ENCODE measurements around the gene FEV. TPM values are rescaled to one million over a fixed set of nuclear protein-coding genes. Genes with fewer than 3 reads are reported as not detected.

The FEV gene
- total RNA-seq, 1 donor from 2014 or later = not detected

GRCh38 chr2:219001577-219002394 lies 16.8 kb upstream of the FEV start:
- no peaks in the 10 kb centered on the region for H3K36me3 ChIP-seq (ENCODE audit: control insufficient read depth in 3 of 3, insufficient read depth in 3 of 3, low read length in 3 of 3)
- H3K27me3 ChIP-seq (ENCODE audit: control insufficient read depth in 3 of 3, insufficient read depth in 3 of 3, low read length in 3 of 3) = peaks cover 64 to 71% (median 65%) of the 10 kb centered on the region in 3 donors
- no peak overlapping the region for H3K4me3 ChIP-seq (ENCODE audit: low read length in 3 of 3)
- H3K4me1 ChIP-seq (ENCODE audit: control insufficient read depth in 3 of 3, insufficient read depth in 3 of 3, low read length in 3 of 3) = peaks cover 6 to 12% (median 11%) of the 10 kb centered on the region in 3 donors
- H3K9ac ChIP-seq (ENCODE audit: low read depth in 1 of 3, low read length in 3 of 3) = no peak overlapping the region
- H3K9me3 ChIP-seq (ENCODE audit: control insufficient read depth in 3 of 3, low read length in 3 of 3) = no peaks in the 10 kb centered on the region
- H3K27ac ChIP-seq (ENCODE audit: low read depth, low read length) = no peak overlapping the region

GRCh38 chr2:219001100-219001576 lies 16.2 kb upstream of the FEV start:
- Histone ChIP-seq H3K9me3 (ENCODE audit: control insufficient read depth in 3 of 3, low read length in 3 of 3) (no peaks in the 10 kb centered on the region), H3K27me3 (ENCODE audit: control insufficient read depth in 3 of 3, insufficient read depth in 3 of 3, low read length in 3 of 3) (peaks cover 64 to 70% (median 68%) of the 10 kb centered on the region in 3 donors), H3K4me1 (ENCODE audit: control insufficient read depth in 3 of 3, insufficient read depth in 3 of 3, low read length in 3 of 3) (peaks cover 9 to 16% (median 14%) of the 10 kb centered on the region in 3 donors), H3K27ac (ENCODE audit: low read depth, low read length) (no peak overlapping the region), H3K9ac (ENCODE audit: low read depth in 1 of 3, low read length in 3 of 3) (no peak overlapping the region), H3K36me3 (ENCODE audit: control insufficient read depth in 3 of 3, insufficient read depth in 3 of 3, low read length in 3 of 3) (no peaks in the 10 kb centered on the region), H3K4me3 (ENCODE audit: low read length in 3 of 3) (no peak overlapping the region)

- Histone ChIP-seq H3K4me1 (ENCODE audit: control insufficient read depth in 3 of 3, insufficient read depth in 3 of 3, low read length in 3 of 3) (peaks cover 14 to 22% (median 19%) of the 10 kb centered on the region in 3 donors), H3K36me3 (ENCODE audit: control insufficient read depth in 3 of 3, insufficient read depth in 3 of 3, low read length in 3 of 3) (no peaks in the 10 kb centered on the region), H3K27me3 (ENCODE audit: control insufficient read depth in 3 of 3, insufficient read depth in 3 of 3, low read length in 3 of 3) (peaks cover 63 to 69% (median 67%) of the 10 kb centered on the region in 3 donors), H3K4me3 (ENCODE audit: low read length in 3 of 3) (no peak overlapping the region), H3K9ac (ENCODE audit: low read depth in 1 of 3, low read length in 3 of 3) (no peak overlapping the region), H3K9me3 (ENCODE audit: control insufficient read depth in 3 of 3, low read length in 3 of 3) (no peaks in the 10 kb centered on the region), H3K27ac (ENCODE audit: low read depth, low read length) (no peak overlapping the region)
Observed at GRCh38 chr2:219000569-219000960, 15.6 kb upstream of the FEV start.

GRCh38 chr2:218999881-219000568 lies 15.0 kb upstream of the FEV start:
- Histone ChIP-seq H3K9me3 (ENCODE audit: control insufficient read depth in 3 of 3, low read length in 3 of 3) (no peaks in the 10 kb centered on the region), H3K4me1 (ENCODE audit: control insufficient read depth in 3 of 3, insufficient read depth in 3 of 3, low read length in 3 of 3) (peaks cover 14 to 22% (median 19%) of the 10 kb centered on the region in 3 donors), H3K9ac (ENCODE audit: low read depth in 1 of 3, low read length in 3 of 3) (no peak overlapping the region), H3K27me3 (ENCODE audit: control insufficient read depth in 3 of 3, insufficient read depth in 3 of 3, low read length in 3 of 3) (peaks cover 63 to 69% (median 67%) of the 10 kb centered on the region in 3 donors), H3K4me3 (ENCODE audit: low read length in 3 of 3) (no peak overlapping the region), H3K36me3 (ENCODE audit: control insufficient read depth in 3 of 3, insufficient read depth in 3 of 3, low read length in 3 of 3) (no peaks in the 10 kb centered on the region), H3K27ac (ENCODE audit: low read depth, low read length) (no peak overlapping the region)

- H3K4me1 ChIP-seq (ENCODE audit: control insufficient read depth in 3 of 3, insufficient read depth in 3 of 3, low read length in 3 of 3) = peaks cover 14 to 22% (median 19%) of the 10 kb centered on the region in 3 donors
- no peak overlapping the region for H3K9ac ChIP-seq (ENCODE audit: low read depth in 1 of 3, low read length in 3 of 3)
- H3K9me3 ChIP-seq (ENCODE audit: control insufficient read depth in 3 of 3, low read length in 3 of 3) = no peaks in the 10 kb centered on the region
- H3K36me3 ChIP-seq (ENCODE audit: control insufficient read depth in 3 of 3, insufficient read depth in 3 of 3, low read length in 3 of 3) = no peaks in the 10 kb centered on the region
- no peak overlapping the region for H3K27ac ChIP-seq (ENCODE audit: low read depth, low read length)
- H3K4me3 ChIP-seq (ENCODE audit: low read length in 3 of 3) = no peak overlapping the region
- H3K27me3 ChIP-seq (ENCODE audit: control insufficient read depth in 3 of 3, insufficient read depth in 3 of 3, low read length in 3 of 3) = peaks cover 63 to 70% (median 70%) of the 10 kb centered on the region in 3 donors
Observed at GRCh38 chr2:218999021-218999880, 14.3 kb upstream of the FEV start.

GRCh38 chr2:218998414-218999002 lies 13.5 kb upstream of the FEV start:
- Histone ChIP-seq H3K9ac (ENCODE audit: low read depth in 1 of 3, low read length in 3 of 3) (no peak overlapping the region), H3K27me3 (ENCODE audit: control insufficient read depth in 3 of 3, insufficient read depth in 3 of 3, low read length in 3 of 3) (peaks cover 63 to 70% (median 70%) of the 10 kb centered on the region in 3 donors), H3K36me3 (ENCODE audit: control insufficient read depth in 3 of 3, insufficient read depth in 3 of 3, low read length in 3 of 3) (no peaks in the 10 kb centered on the region), H3K27ac (ENCODE audit: low read depth, low read length) (no peak overlapping the region), H3K4me1 (ENCODE audit: control insufficient read depth in 3 of 3, insufficient read depth in 3 of 3, low read length in 3 of 3) (peaks cover 18 to 29% (median 27%) of the 10 kb centered on the region in 3 donors), H3K9me3 (ENCODE audit: control insufficient read depth in 3 of 3, low read length in 3 of 3) (no peaks in the 10 kb centered on the region), H3K4me3 (ENCODE audit: low read length in 3 of 3) (no peak overlapping the region)

- H3K4me3 ChIP-seq (ENCODE audit: low read length in 3 of 3) = no peak overlapping the region
- peaks cover 20 to 32% (median 30%) of the 10 kb centered on the region in 3 donors for H3K4me1 ChIP-seq (ENCODE audit: control insufficient read depth in 3 of 3, insufficient read depth in 3 of 3, low read length in 3 of 3)
- no peak overlapping the region for H3K9ac ChIP-seq (ENCODE audit: low read depth in 1 of 3, low read length in 3 of 3)
- peaks cover 63 to 70% (median 70%) of the 10 kb centered on the region in 3 donors for H3K27me3 ChIP-seq (ENCODE audit: control insufficient read depth in 3 of 3, insufficient read depth in 3 of 3, low read length in 3 of 3)
- no peak overlapping the region for H3K27ac ChIP-seq (ENCODE audit: low read depth, low read length)
- H3K9me3 ChIP-seq (ENCODE audit: control insufficient read depth in 3 of 3, low read length in 3 of 3) = no peaks in the 10 kb centered on the region
- no peaks in the 10 kb centered on the region for H3K36me3 ChIP-seq (ENCODE audit: control insufficient read depth in 3 of 3, insufficient read depth in 3 of 3, low read length in 3 of 3)
Observed at GRCh38 chr2:218997731-218998130, 12.7 kb upstream of the FEV start.

GRCh38 chr2:218996937-218997336 lies 12.0 kb upstream of the FEV start:
- Histone ChIP-seq H3K4me1 (ENCODE audit: control insufficient read depth in 3 of 3, insufficient read depth in 3 of 3, low read length in 3 of 3) (peaks cover 20 to 26% (median 24%) of the 10 kb centered on the region in 3 donors), H3K9ac (ENCODE audit: low read depth in 1 of 3, low read length in 3 of 3) (no peak overlapping the region), H3K27me3 (ENCODE audit: control insufficient read depth in 3 of 3, insufficient read depth in 3 of 3, low read length in 3 of 3) (peaks cover 63 to 70% (median 70%) of the 10 kb centered on the region in 3 donors), H3K27ac (ENCODE audit: low read depth, low read length) (no peak overlapping the region), H3K36me3 (ENCODE audit: control insufficient read depth in 3 of 3, insufficient read depth in 3 of 3, low read length in 3 of 3) (no peaks in the 10 kb centered on the region), H3K4me3 (ENCODE audit: low read length in 3 of 3) (no peak overlapping the region), H3K9me3 (ENCODE audit: control insufficient read depth in 3 of 3, low read length in 3 of 3) (no peaks in the 10 kb centered on the region)

- Histone ChIP-seq H3K27ac (ENCODE audit: low read depth, low read length) (no peak overlapping the region), H3K36me3 (ENCODE audit: control insufficient read depth in 3 of 3, insufficient read depth in 3 of 3, low read length in 3 of 3) (no peaks in the 10 kb centered on the region), H3K4me3 (ENCODE audit: low read length in 3 of 3) (peak overlapping the region; percentile 48 to 66 (median 65)), H3K27me3 (ENCODE audit: control insufficient read depth in 3 of 3, insufficient read depth in 3 of 3, low read length in 3 of 3) (peaks cover 70% of the 10 kb centered on the region in 3 donors), H3K9ac (ENCODE audit: low read depth in 1 of 3, low read length in 3 of 3) (peak overlapping the region in 2 of 3 donors; percentile 32 to 54), H3K9me3 (ENCODE audit: control insufficient read depth in 3 of 3, low read length in 3 of 3) (no peaks in the 10 kb centered on the region), H3K4me1 (ENCODE audit: control insufficient read depth in 3 of 3, insufficient read depth in 3 of 3, low read length in 3 of 3) (peaks cover 20 to 26% (median 24%) of the 10 kb centered on the region in 3 donors)
Observed at GRCh38 chr2:218995972-218996711, 11.2 kb upstream of the FEV start.
